ENCODE measurements around the gene ADAT3.

ADAT3 gene

GRCh38 chr19:1905110-1905862 lies at the start of gene ADAT3, which contains the start of gene SCAMP4:
TSS of gene ADAT3 (plus strand) at chr19:1905399. CDS start at chr19:1912048, 6,649 bp downstream.
TSS of gene SCAMP4 (plus strand) at chr19:1905399. CDS start at chr19:1915020, 9,621 bp downstream.
- Histone ChIP-seq H4K20me1 (ENCODE audit: insufficient read depth) (no peaks in the 10 kb centered on the region), H3K4me2 (peak within 1 kb of the TSS; percentile 66), H3K4me1 (ENCODE audit: low read depth, poor library complexity, severe bottlenecking) (peaks cover 23% of the 10 kb centered on the region), H2AFZ (ENCODE audit: low read depth) (peak within 1 kb of the TSS; percentile 69), H3K27ac (peak within 1 kb of the TSS; percentile 44; the same call in 1 of the 2 replicates), H3K4me3 (IDR thresholded peaks at IDR 0.05; ENCODE audit: insufficient read depth, low read depth, low read length) (no peak within 1 kb of the TSS), H3K79me2 (ENCODE audit: insufficient read depth, low read depth) (peaks cover 25% of the 10 kb centered on the region; the same call in 1 of the 2 replicates), H3K9ac (peak within 1 kb of the TSS; percentile 68), H3K36me3 (ENCODE audit: insufficient read depth) (no peaks in the 10 kb centered on the region), H3K27me3 (ENCODE audit: insufficient read depth, low read depth) (no peaks in the 10 kb centered on the region)
- no peak for TF ChIP-seq CTCF (conservative IDR thresholded peaks at IDR 0.05; ENCODE audit: low read depth, low read length)

GRCh38 chr19:1855828-1856255 lies 49.4 kb upstream of the ADAT3 start:
- H3K4me2 ChIP-seq, result peak overlapping the region; percentile 77
- H3K27me3 ChIP-seq (ENCODE audit: insufficient read depth, low read depth), result no peaks in the 10 kb centered on the region
- H4K20me1 ChIP-seq (ENCODE audit: insufficient read depth), result no peaks in the 10 kb centered on the region
- H3K9ac ChIP-seq, result no peak overlapping the region
- H3K4me3 ChIP-seq (IDR thresholded peaks at IDR 0.05; ENCODE audit: insufficient read depth, low read depth, low read length), result no peak overlapping the region
- no peak for TF ChIP-seq CTCF (conservative IDR thresholded peaks at IDR 0.05; ENCODE audit: low read depth, low read length)
- no peak overlapping the region for H3K27ac ChIP-seq
- H2AFZ ChIP-seq (ENCODE audit: low read depth), result no peak overlapping the region
- H3K36me3 ChIP-seq (ENCODE audit: insufficient read depth), result no peaks in the 10 kb centered on the region
- H3K4me1 ChIP-seq (ENCODE audit: low read depth, poor library complexity, severe bottlenecking), result peaks cover 38% of the 10 kb centered on the region
- H3K79me2 ChIP-seq (ENCODE audit: insufficient read depth, low read depth), result peaks cover 48% of the 10 kb centered on the region

GRCh38 chr19:1856345-1856697 lies 48.9 kb upstream of the ADAT3 start:
- Histone ChIP-seq H3K4me2 (peak overlapping the region; percentile 77; the same call in 1 of the 2 replicates), H3K79me2 (ENCODE audit: insufficient read depth, low read depth) (peaks cover 53% of the 10 kb centered on the region), H3K4me3 (IDR thresholded peaks at IDR 0.05; ENCODE audit: insufficient read depth, low read depth, low read length) (no peak overlapping the region), H3K9ac (no peak overlapping the region), H3K36me3 (ENCODE audit: insufficient read depth) (no peaks in the 10 kb centered on the region), H3K27me3 (ENCODE audit: insufficient read depth, low read depth) (no peaks in the 10 kb centered on the region), H2AFZ (ENCODE audit: low read depth) (no peak overlapping the region), H3K4me1 (ENCODE audit: low read depth, poor library complexity, severe bottlenecking) (peaks cover 38% of the 10 kb centered on the region), H3K27ac (no peak overlapping the region), H4K20me1 (ENCODE audit: insufficient read depth) (no peaks in the 10 kb centered on the region)
- TF ChIP-seq CTCF (conservative IDR thresholded peaks at IDR 0.05; ENCODE audit: low read depth, low read length), result no peak

- Histone ChIP-seq H3K4me1 (ENCODE audit: low read depth, poor library complexity, severe bottlenecking) (peaks cover 38% of the 10 kb centered on the region), H2AFZ (ENCODE audit: low read depth) (no peak overlapping the region)
- TF ChIP-seq CTCF (conservative IDR thresholded peaks at IDR 0.05; ENCODE audit: low read depth, low read length), result no peak
These were observed 48.2 kb upstream of the ADAT3 start for GRCh38 chr19:1856698-1857603.

More at GRCh38 chr19:1856698-1857603, 48.2 kb upstream of the ADAT3 start:
- H3K9ac ChIP-seq, result no peak overlapping the region
- no peak overlapping the region for H3K4me3 ChIP-seq (IDR thresholded peaks at IDR 0.05; ENCODE audit: insufficient read depth, low read depth, low read length)
- H3K4me2 ChIP-seq, result no peak overlapping the region; the same call in 1 of the 2 replicates
- H3K36me3 ChIP-seq (ENCODE audit: insufficient read depth), result no peaks in the 10 kb centered on the region
- H4K20me1 ChIP-seq (ENCODE audit: insufficient read depth), result no peaks in the 10 kb centered on the region
- H3K27ac ChIP-seq, result no peak overlapping the region
- H3K27me3 ChIP-seq (ENCODE audit: insufficient read depth, low read depth), result no peaks in the 10 kb centered on the region
- peaks cover 59% of the 10 kb centered on the region for H3K79me2 ChIP-seq (ENCODE audit: insufficient read depth, low read depth)

Data from KMS-11 (cell line).